Chondrocyte (in vitro differentiated cells): ENCODE measurements around the gene INTS1. TPM values are rescaled to one million over a fixed set of nuclear protein-coding genes. Genes with fewer than 3 reads are reported as not detected.

Source experiments
- DNase-seq: peaks from one replicate; pipeline ENCODE4 v3.0.0; 2021; ENCODE audit warnings: mixed read lengths, low spot score
- H3K27ac Mint-ChIP-seq: one replicate; pipeline ENCODE4 v1.8.0; 2021; ENCODE audit warnings: mild to moderate bottlenecking, moderate library complexity, mixed read lengths; ENCODE audit not compliant: unreplicated experiment
- H3K27me3 Mint-ChIP-seq: 2 replicates; pipeline ENCODE4 v1.8.0; 2021; ENCODE audit warnings: low read depth, mixed read lengths
- H3K36me3 Mint-ChIP-seq: 2 replicates; pipeline ENCODE4 v1.8.0; 2021; ENCODE audit warnings: low read depth, mixed read lengths
- H3K4me1 Mint-ChIP-seq: 2 replicates; pipeline ENCODE4 v1.8.0; 2021; ENCODE audit warnings: low read depth, mild to moderate bottlenecking, mixed read lengths
- H3K4me3 Mint-ChIP-seq: one replicate; pipeline ENCODE4 v1.8.0; 2021; ENCODE audit warnings: mild to moderate bottlenecking, moderate library complexity, mixed read lengths; ENCODE audit not compliant: unreplicated experiment
- H3K9me3 Mint-ChIP-seq: 2 replicates; pipeline ENCODE4 v1.8.0; 2021; ENCODE audit warnings: low read depth, mixed read lengths
- total RNA-seq: library from RNA; stranded (reverse); gene quantifications from 3 replicates; pipeline ENCODE4 v1.2.1, GENCODE V29; 2021
- TF ChIP-seq, protein P1 (sequence below): fragments of 200-600 bp; sonication (generic); IDR thresholded peaks from 2 replicates; pipeline ENCODE4 v1.5.0; 2021; ENCODE audit warnings: antibody characterized with exemption, mild to moderate bottlenecking, moderate library complexity

Gene INTS1
- total RNA-seq, 1 donor from 2014 or later, result 80.4 TPM

DNA sequence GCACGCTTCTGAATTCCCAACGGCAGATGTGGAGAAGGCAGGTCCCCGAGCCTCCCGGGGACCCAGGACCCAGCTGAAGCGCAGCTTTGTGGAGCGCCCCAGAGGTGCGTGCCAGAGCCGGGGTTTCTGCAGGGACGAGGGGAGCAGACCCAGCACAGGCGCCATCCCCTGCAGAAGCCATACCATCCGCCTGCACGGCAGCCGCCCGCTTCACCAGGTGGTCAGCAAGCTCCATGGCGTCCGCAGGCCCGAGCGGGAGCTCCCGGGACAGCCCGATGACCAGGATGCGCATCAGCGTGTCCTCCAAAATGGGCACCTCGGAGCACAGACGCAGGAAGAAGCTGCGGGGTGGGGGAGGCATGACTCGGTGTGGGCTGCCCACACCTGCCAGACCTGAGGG, 10.6 kb downstream of the INTS1 start:
- Mint-ChIP-seq H3K4me3 (no peak overlapping the region), H3K36me3 (peaks cover 27% of the 10 kb centered on the region), H3K9me3 (no peaks in the 10 kb centered on the region), H3K27me3 (no peaks in the 10 kb centered on the region), H3K4me1 (no peaks in the 10 kb centered on the region), H3K27ac (no peak overlapping the region)
- TF ChIP-seq, protein P1, sequence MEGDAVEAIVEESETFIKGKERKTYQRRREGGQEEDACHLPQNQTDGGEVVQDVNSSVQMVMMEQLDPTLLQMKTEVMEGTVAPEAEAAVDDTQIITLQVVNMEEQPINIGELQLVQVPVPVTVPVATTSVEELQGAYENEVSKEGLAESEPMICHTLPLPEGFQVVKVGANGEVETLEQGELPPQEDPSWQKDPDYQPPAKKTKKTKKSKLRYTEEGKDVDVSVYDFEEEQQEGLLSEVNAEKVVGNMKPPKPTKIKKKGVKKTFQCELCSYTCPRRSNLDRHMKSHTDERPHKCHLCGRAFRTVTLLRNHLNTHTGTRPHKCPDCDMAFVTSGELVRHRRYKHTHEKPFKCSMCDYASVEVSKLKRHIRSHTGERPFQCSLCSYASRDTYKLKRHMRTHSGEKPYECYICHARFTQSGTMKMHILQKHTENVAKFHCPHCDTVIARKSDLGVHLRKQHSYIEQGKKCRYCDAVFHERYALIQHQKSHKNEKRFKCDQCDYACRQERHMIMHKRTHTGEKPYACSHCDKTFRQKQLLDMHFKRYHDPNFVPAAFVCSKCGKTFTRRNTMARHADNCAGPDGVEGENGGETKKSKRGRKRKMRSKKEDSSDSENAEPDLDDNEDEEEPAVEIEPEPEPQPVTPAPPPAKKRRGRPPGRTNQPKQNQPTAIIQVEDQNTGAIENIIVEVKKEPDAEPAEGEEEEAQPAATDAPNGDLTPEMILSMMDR, result no peak
- no peak for DNase-seq

DNA sequence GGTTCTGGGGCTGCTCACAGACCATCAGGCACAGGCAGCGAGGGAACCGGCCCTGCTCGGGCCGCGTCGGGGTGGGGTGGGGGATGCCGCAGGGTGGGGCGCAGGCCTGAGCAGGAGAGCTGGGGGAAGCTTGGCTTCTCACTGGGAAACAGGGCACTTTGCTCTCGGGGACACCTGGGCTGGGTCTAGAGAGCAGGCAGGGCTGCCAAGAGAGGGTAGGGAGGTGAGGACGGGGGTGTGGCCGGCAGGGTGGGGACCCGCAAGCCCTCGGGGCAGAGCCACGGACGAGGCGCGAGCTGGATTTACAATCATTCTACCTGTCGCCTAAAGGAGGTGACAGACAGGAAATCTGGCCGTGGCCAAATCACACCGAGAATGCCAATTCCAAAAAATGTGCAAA, 11.1 kb downstream of the INTS1 start:
- no peaks in the 10 kb centered on the region for H3K4me1 Mint-ChIP-seq
- H3K27me3 Mint-ChIP-seq, result no peaks in the 10 kb centered on the region
- TF ChIP-seq, protein P1, result no peak
- DNase-seq, result no peak
- peaks cover 31% of the 10 kb centered on the region for H3K36me3 Mint-ChIP-seq
- no peak overlapping the region for H3K4me3 Mint-ChIP-seq
- no peak overlapping the region for H3K27ac Mint-ChIP-seq
- H3K9me3 Mint-ChIP-seq, result no peaks in the 10 kb centered on the region

DNA sequence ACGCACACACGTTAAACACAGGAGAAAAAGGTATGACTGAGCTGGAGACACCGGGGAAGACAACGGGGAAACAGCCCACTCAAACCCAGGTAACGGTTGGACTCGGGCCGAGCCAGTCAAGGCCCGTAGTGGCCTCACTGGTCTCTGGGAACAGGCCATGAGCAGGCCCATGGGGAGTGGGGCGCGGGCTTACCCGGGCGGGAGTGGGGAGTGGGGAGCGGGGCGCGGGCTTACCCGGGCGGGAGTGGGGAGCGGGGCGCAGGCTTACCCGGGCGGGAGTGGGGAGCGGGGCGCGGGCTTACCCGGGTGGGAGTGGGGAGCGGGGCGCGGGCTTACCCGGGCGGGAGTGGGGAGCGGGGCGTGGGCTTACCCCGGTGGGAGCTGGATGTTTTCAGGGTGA, 11.5 kb downstream of the INTS1 start:
- TF ChIP-seq, protein P1, result no peak
- Mint-ChIP-seq H3K4me3 (no peak overlapping the region), H3K4me1 (no peaks in the 10 kb centered on the region), H3K27ac (no peak overlapping the region), H3K9me3 (no peaks in the 10 kb centered on the region), H3K36me3 (peaks cover 29% of the 10 kb centered on the region), H3K27me3 (no peaks in the 10 kb centered on the region)
- DNase-seq, result no peak

DNA sequence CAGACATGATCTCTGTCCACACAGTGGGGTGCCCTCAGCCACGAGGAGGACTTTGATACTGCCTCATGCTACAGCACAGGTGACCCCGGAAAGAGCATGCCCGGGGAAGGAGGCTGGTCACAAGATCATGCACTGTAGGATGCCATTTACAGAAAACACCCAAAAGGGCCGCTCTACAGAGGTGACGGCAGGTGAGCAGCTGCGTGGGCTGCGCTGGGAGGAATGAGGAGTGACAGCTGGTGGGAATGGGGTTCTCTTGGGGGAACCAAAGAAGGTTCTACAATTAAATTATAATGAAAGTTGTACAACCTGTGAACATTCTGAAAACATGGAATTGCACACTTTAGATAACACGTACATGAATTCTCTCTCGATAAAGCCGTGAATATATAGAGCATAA, 12.0 kb downstream of the INTS1 start:
- no peaks in the 10 kb centered on the region for H3K4me1 Mint-ChIP-seq
- no peak overlapping the region for H3K4me3 Mint-ChIP-seq

DNA sequence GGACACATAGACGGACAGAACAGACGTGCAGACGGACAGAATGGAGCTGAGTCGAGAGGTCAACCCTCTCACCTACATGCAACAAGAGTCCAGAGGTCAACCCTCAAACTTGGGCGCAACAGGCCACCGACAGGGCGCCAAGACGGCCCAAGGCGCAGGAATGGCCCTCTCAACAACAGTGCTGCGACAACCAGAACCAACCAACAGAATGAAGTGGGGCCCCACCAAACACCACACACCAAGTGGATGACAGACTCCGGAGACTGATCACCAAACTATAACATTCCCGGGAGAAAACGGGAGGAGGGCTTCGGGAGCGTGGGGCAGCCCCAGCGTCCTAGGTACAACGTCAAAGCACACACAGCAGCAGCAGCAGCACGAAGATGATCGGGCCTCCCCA, 13.4 kb downstream of the INTS1 start:
- H3K27me3 Mint-ChIP-seq, result no peaks in the 10 kb centered on the region
- peaks cover 29% of the 10 kb centered on the region for H3K36me3 Mint-ChIP-seq
- TF ChIP-seq, protein P1, result no peak
- no peaks in the 10 kb centered on the region for H3K4me1 Mint-ChIP-seq
- H3K9me3 Mint-ChIP-seq, result no peaks in the 10 kb centered on the region
- DNase-seq, result no peak
- no peak overlapping the region for H3K4me3 Mint-ChIP-seq
- no peak overlapping the region for H3K27ac Mint-ChIP-seq

More for the DNA sequence above, 12.0 kb downstream of the INTS1 start:
- TF ChIP-seq, protein P1, result no peak
- no peak for DNase-seq
- no peaks in the 10 kb centered on the region for H3K27me3 Mint-ChIP-seq
- H3K27ac Mint-ChIP-seq, result no peak overlapping the region
- H3K36me3 Mint-ChIP-seq, result peaks cover 29% of the 10 kb centered on the region
- no peaks in the 10 kb centered on the region for H3K9me3 Mint-ChIP-seq
